Suprapubic skin (tissue), 4 donors: ENCODE measurements around the gene BIRC6. TPM values are rescaled to one million over a fixed set of nuclear protein-coding genes. Genes with fewer than 3 reads are reported as not detected.
"Not testable (repeated sequence)": the region's sequence is repeated elsewhere in the genome, so short reads cannot be mapped to it uniquely, and the experiment has no call there.

ENCODE experiments used
- DNase-seq, 2 donors: peaks; one replicate each; pipeline ENCODE4 v3.0.0-alpha.2; 2019; ENCODE audit warnings: low spot score in 2 of 2
- H3K27ac ChIP-seq: fragments of 200-600 bp; sonication (generic); one replicate; pipeline ENCODE4 v1.5.1; 2019
- H3K27me3 ChIP-seq: fragments of 200-600 bp; sonication (generic); one replicate; pipeline ENCODE4 v1.5.1; 2019
- H3K36me3 ChIP-seq: fragments of 200-600 bp; sonication (generic); one replicate; pipeline ENCODE4 v1.5.1; 2019
- H3K4me1 ChIP-seq: fragments of 200-600 bp; sonication (generic); one replicate; pipeline ENCODE4 v1.5.1; 2019
- H3K4me3 ChIP-seq: fragments of 200-600 bp; sonication (generic); one replicate; pipeline ENCODE4 v1.5.1; 2019; ENCODE audit warnings: mild to moderate bottlenecking
- H3K9me3 ChIP-seq: fragments of 200-600 bp; sonication (generic); one replicate; pipeline ENCODE4 v1.5.1; 2019
- EP300 ChIP-seq: sonication (generic); formaldehyde crosslinking; IDR thresholded peaks from one replicate; pipeline ENCODE4 v1.6.1; 2017; ENCODE audit warnings: antibody characterized with exemption
- POLR2A ChIP-seq, 2 donors: fragments of 450-650 bp; IDR thresholded peaks; one replicate each; pipeline ENCODE4 v1.6.1; 2017; ENCODE audit warnings: antibody characterized with exemption in 2 of 2, mild to moderate bottlenecking in 2 of 2, moderate library complexity in 2 of 2
- POLR2AphosphoS5 ChIP-seq, 3 donors: sonication (generic); formaldehyde crosslinking; IDR thresholded peaks; one replicate each; pipeline ENCODE4 v1.6.1; 2017; ENCODE audit warnings: antibody characterized with exemption in 3 of 3
- WGBS: methylation state at CpG from one replicate; pipeline ENCODE4 v1.1.5; 2018; 5-methylcytosine and 5-hydroxymethylcytosine counted together
- total RNA-seq, 4 donors: library from RNA; depleted of rRNA; stranded (reverse); fragments of >200 nt; gene quantifications; one replicate each; pipeline ENCODE4 v1.1.0, GENCODE V29; 2016
- TF ChIP-seq, protein P1 (sequence below), 2 donors: fragments of 200-600 bp in 1 of 2; fragments of 450-650 bp in 1 of 2; sonication (generic) in 1 of 2; IDR thresholded peaks; one replicate each; pipeline ENCODE4 v1.5.1; 2016 to 2019; ENCODE audit warnings: antibody characterized with exemption in 2 of 2, mild to moderate bottlenecking in 1 of 2, moderate library complexity in 1 of 2

Gene BIRC6
- total RNA-seq, 4 donors from 2014 or later, result 101 to 319 (median 109) TPM

DNA sequence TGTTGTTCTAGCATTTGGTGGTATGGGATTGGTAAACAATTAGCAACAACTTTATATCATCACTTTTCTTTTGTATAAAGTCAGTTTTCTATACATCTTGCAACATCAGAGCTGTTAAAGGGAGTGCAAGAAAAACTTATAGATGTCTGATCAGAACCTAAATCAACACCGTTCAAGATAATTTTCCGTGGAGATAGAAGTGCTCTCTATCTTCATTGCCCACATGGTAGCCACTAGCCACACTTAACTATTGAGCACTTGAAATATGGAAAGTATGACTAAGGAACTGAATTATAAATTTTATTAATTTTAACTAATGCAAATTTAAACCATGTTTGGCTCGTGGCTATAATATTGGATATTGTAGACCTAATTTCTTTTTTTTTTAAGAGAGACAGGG is 276.2 kb downstream of the BIRC6 start:
- Histone ChIP-seq H3K9me3 (no peaks in the 10 kb centered on the region), H3K27ac (no peak overlapping the region), H3K27me3 (no peaks in the 10 kb centered on the region), H3K4me3 (no peak overlapping the region), H3K36me3 (peaks cover 52% of the 10 kb centered on the region), H3K4me1 (peaks cover 10% of the 10 kb centered on the region)
- WGBS, result 87% methylated on average over 3 of the region's 3 CpGs
- no peak for DNase-seq
- TF ChIP-seq, protein P1, sequence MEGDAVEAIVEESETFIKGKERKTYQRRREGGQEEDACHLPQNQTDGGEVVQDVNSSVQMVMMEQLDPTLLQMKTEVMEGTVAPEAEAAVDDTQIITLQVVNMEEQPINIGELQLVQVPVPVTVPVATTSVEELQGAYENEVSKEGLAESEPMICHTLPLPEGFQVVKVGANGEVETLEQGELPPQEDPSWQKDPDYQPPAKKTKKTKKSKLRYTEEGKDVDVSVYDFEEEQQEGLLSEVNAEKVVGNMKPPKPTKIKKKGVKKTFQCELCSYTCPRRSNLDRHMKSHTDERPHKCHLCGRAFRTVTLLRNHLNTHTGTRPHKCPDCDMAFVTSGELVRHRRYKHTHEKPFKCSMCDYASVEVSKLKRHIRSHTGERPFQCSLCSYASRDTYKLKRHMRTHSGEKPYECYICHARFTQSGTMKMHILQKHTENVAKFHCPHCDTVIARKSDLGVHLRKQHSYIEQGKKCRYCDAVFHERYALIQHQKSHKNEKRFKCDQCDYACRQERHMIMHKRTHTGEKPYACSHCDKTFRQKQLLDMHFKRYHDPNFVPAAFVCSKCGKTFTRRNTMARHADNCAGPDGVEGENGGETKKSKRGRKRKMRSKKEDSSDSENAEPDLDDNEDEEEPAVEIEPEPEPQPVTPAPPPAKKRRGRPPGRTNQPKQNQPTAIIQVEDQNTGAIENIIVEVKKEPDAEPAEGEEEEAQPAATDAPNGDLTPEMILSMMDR (IDR thresholded peaks at IDR 0.05), result no peak
- TF ChIP-seq POLR2AphosphoS5 (IDR thresholded peaks at IDR 0.05) (no peak), EP300 (no peak), POLR2A (IDR thresholded peaks at IDR 0.05) (no peak)

DNA sequence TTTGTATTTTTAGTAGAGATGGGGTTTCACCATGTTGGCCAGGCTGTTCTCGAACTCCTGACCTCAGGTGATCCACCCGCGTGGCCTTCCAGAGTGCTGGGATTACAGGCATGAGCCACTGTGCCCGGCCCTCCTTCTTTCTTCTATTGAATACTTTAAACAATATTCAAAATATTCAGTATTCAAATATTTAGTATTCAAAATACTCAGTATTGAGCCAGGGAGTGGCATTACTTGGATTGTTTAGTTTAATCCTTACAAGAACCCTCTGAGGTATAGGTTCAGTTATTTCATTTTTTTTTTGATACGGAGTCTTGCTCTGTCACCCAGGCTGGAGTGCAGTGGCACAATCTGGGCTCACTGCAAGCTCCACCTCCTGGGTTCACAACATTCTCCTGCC is 281.7 kb downstream of the BIRC6 start:
- not testable (repeated sequence) for H3K27ac ChIP-seq, H3K4me1 ChIP-seq, H3K4me3 ChIP-seq, H3K27me3 ChIP-seq, H3K9me3 ChIP-seq, DNase-seq
- peaks cover 92% of the 10 kb centered on the region for H3K36me3 ChIP-seq
- 96% methylated on average over 5 of the region's 5 CpGs for WGBS

DNA sequence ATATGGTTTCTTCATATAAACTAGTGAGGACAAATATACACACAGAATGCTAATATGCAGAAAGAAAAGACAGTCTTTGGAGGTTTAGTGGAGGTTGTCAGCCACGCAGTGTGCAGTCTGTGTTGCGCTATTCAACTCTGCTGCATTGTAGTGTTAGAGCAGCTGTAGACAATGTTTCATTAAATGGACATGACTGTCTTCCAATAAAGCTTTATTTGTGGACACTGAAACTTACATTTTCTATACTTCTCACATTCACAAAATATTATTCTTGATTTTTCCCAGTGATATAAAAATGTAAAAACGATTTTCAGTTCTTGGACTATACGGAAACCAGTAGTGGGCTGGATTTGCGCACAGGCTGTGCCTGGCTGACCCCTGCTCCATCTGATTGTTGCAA is 284.4 kb downstream of the BIRC6 start:
- no peak for DNase-seq
- 96% methylated on average over 5 of the region's 5 CpGs for WGBS
- Histone ChIP-seq H3K27me3 (no peaks in the 10 kb centered on the region), H3K36me3 (peaks cover 92% of the 10 kb centered on the region), H3K27ac (no peak overlapping the region), H3K9me3 (no peaks in the 10 kb centered on the region), H3K4me3 (no peak overlapping the region), H3K4me1 (no peaks in the 10 kb centered on the region)
- TF ChIP-seq, protein P1 (IDR thresholded peaks at IDR 0.05), result no peak
- no peak for TF ChIP-seq POLR2AphosphoS5 (IDR thresholded peaks at IDR 0.05)

DNA sequence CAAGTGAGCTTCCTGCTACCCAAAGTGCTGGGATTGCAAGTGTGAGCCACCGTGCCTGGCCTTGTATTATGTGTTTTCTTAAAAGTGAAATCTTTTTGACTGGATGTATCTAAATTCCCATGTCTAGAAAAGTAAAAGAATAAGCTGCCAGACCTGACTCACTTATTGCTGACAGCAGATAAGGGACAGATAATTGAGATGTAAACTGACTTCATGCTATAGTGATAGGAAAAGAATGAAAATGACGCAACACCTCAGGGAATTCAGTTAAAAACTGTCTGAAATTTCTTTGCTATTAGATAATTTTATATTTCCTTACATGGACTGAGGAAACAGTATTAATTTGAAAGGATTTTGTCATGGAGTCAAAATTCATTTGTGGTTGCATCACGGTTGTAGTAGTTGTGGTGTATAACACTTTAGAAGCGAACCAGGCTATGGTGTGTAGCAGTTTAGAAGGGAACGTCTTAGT is 290.4 kb downstream of the BIRC6 start:
- 76% methylated on average over 5 of the region's 5 CpGs for WGBS
- peaks cover 68% of the 10 kb centered on the region for H3K36me3 ChIP-seq
- no peak overlapping the region for H3K27ac ChIP-seq
- no peak for DNase-seq
- H3K9me3 ChIP-seq, result no peaks in the 10 kb centered on the region
- no peaks in the 10 kb centered on the region for H3K27me3 ChIP-seq
- TF ChIP-seq EP300 (no peak), POLR2A (IDR thresholded peaks at IDR 0.05) (no peak), POLR2AphosphoS5 (IDR thresholded peaks at IDR 0.05) (no peak)
- TF ChIP-seq, protein P1 (IDR thresholded peaks at IDR 0.05), result no peak
- H3K4me3 ChIP-seq, result no peak overlapping the region
- H3K4me1 ChIP-seq, result no peaks in the 10 kb centered on the region

DNA sequence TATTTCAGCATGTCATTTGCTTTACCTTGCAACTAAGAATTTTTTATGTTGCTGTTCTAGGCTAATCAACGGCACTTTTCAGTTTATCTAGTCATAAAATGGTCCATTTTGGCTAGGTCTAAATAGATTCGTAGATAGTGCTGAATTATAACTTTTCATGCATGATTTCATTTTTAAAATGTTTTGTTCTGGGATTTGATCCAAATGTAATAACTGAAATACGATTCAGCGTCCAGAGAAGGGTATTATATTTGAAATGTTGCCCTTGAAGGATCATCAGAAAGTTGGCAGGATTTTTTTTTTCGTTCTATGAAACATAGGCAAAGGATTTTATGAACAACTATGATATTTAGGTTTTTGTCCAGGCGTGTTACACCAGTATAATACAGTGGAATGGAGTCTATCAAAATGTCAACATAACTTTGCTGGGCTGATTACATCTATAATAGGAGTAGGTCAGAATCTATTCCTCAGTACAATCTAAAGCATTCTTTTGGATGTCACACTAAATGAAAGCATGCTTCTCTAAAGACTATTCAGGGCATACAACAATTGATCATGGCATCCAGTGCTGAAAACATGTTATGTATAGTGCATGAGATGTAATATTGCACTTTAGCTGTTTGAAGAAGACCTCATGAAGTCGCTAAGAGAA is 295.9 kb downstream of the BIRC6 start:
- Histone ChIP-seq H3K36me3 (peaks cover 44% of the 10 kb centered on the region), H3K27me3 (no peaks in the 10 kb centered on the region)
- no peak for TF ChIP-seq POLR2A (IDR thresholded peaks at IDR 0.05)
- TF ChIP-seq EP300, result no peak

DNA sequence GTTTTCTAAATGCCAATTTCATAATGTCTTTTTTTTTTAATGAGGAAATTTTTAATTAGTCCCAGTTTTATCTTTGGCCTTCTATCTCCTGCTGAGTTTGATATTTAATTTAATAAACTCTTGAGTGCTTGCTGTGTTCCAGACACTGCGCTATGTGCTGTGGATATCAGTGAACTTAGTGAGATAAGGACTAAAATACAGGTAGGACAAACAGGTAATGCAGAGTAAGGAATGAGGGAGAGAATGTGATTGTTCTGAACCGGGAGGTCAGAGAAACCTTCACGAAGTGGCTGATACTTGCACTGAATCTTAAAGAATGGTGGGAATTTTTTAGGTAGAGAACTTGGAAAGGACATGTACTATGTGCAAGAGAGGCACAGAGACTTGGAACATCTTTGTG is 299.2 kb downstream of the BIRC6 start:
- DNase-seq, result no peak
- TF ChIP-seq, protein P1 (IDR thresholded peaks at IDR 0.05), result no peak
- no peak for TF ChIP-seq POLR2AphosphoS5 (IDR thresholded peaks at IDR 0.05)
- no peak for TF ChIP-seq POLR2A (IDR thresholded peaks at IDR 0.05)
- no peak for TF ChIP-seq EP300
- no peak overlapping the region for H3K4me3 ChIP-seq
- 97% methylated on average over 3 of the region's 3 CpGs for WGBS
- no peak overlapping the region for H3K27ac ChIP-seq
- no peaks in the 10 kb centered on the region for H3K4me1 ChIP-seq
- no peaks in the 10 kb centered on the region for H3K27me3 ChIP-seq
- H3K36me3 ChIP-seq, result peaks cover 28% of the 10 kb centered on the region
- H3K9me3 ChIP-seq, result no peaks in the 10 kb centered on the region

More for the DNA sequence above, 295.9 kb downstream of the BIRC6 start:
- Histone ChIP-seq H3K27ac (no peak overlapping the region), H3K4me3 (no peak overlapping the region), H3K9me3 (no peaks in the 10 kb centered on the region), H3K4me1 (no peaks in the 10 kb centered on the region)
- 49% methylated on average over 7 of the region's 7 CpGs for WGBS
- no peak for DNase-seq
